ENCODE results near the gene AHCYL2. TPM values are rescaled to one million over a fixed set of nuclear protein-coding genes. Genes with fewer than 3 reads are reported as not detected.
"Not testable (repeated sequence)": the region's sequence is repeated elsewhere in the genome, so short reads cannot be mapped to it uniquely, and the experiment has no call there.

Gene AHCYL2
- total and polyA plus RNA-seq, 2 experiments from 2014 or later: 7.8 to 29.4 TPM

GRCh38 chr7:129471402-129471827, 246.6 kb downstream of the AHCYL2 start (continued):
- TF ChIP-seq ZNF462 (CRISPR knock-in tag; IDR thresholded peaks at IDR 0.05): no peak
- TF ChIP-seq JUNB (IDR thresholded peaks at IDR 0.05; ENCODE audit: unreplicated experiment): no peak
- TF ChIP-seq ETS1 (IDR thresholded peaks at IDR 0.05): no peak
- TF ChIP-seq ZNF331 (CRISPR knock-in tag; IDR thresholded peaks at IDR 0.05; ENCODE audit: low read depth): no peak
- no peak for TF ChIP-seq CTCF (conservative IDR thresholded peaks at IDR 0.05; ENCODE audit: low read depth in 2 of 2)
- no peak for TF ChIP-seq EZH2 (IDR thresholded peaks at IDR 0.05; ENCODE audit: low read depth, unreplicated experiment)

GRCh38 chr7:129475931-129476330, 251.1 kb downstream of the AHCYL2 start:
- H3K79me2 ChIP-seq (replicated peaks; ENCODE audit: insufficient read depth); H3K4me2 ChIP-seq; H3K27me3 ChIP-seq (ENCODE audit: insufficient read depth); H3K9me2 ChIP-seq (ENCODE audit: insufficient read depth); ATAC-seq; H3K4me1 ChIP-seq (ENCODE audit: insufficient read depth); H4K20me1 ChIP-seq (replicated peaks; ENCODE audit: insufficient read depth); H3K36me3 ChIP-seq (ENCODE audit: insufficient read depth); H3K27ac ChIP-seq (ENCODE audit: low read depth); H3K27ac Mint-ChIP-seq; H3K4me3 Mint-ChIP-seq; H3F3A ChIP-seq (replicated peaks; ENCODE audit: low read depth); H2AFZ ChIP-seq; H3K4me3 ChIP-seq; DNase-seq (ENCODE audit: low spot score); H3K4me1 Mint-ChIP-seq: not testable (repeated sequence)
- Mint-ChIP-seq H3K36me3 (ENCODE audit: low read depth) (peaks cover 40% of the 10 kb centered on the region), H3K27me3 (ENCODE audit: insufficient read depth, low read depth, poor library complexity) (peaks cover 10% of the 10 kb centered on the region), H3K9me3 (peaks cover 24% of the 10 kb centered on the region)

- peaks cover 43% of the 10 kb centered on the region for H3K36me3 Mint-ChIP-seq (ENCODE audit: low read depth)
- peaks cover 13% of the 10 kb centered on the region for H3K27me3 Mint-ChIP-seq (ENCODE audit: insufficient read depth, low read depth, poor library complexity)
- H3K4me1 ChIP-seq (ENCODE audit: insufficient read depth); DNase-seq (ENCODE audit: low spot score); H4K20me1 ChIP-seq (replicated peaks; ENCODE audit: insufficient read depth); H3K27me3 ChIP-seq (ENCODE audit: insufficient read depth); H3K9me2 ChIP-seq (ENCODE audit: insufficient read depth); H3F3A ChIP-seq (replicated peaks; ENCODE audit: low read depth); H3K4me3 Mint-ChIP-seq; H3K36me3 ChIP-seq (ENCODE audit: insufficient read depth); H3K79me2 ChIP-seq (replicated peaks; ENCODE audit: insufficient read depth); H3K4me2 ChIP-seq; H3K4me3 ChIP-seq; H3K4me1 Mint-ChIP-seq; H3K27ac ChIP-seq (ENCODE audit: low read depth); H3K27ac Mint-ChIP-seq; H2AFZ ChIP-seq; ATAC-seq: not testable (repeated sequence)
- peaks cover 24% of the 10 kb centered on the region for H3K9me3 Mint-ChIP-seq
Observed at GRCh38 chr7:129476398-129476797, 251.6 kb downstream of the AHCYL2 start.

All from GM23338 (cell line).